ENCODE data around the gene ABLIM2.

GRCh38 chr4:8203052-8203401 lies 44.4 kb upstream of the ABLIM2 start:
- no peak for TF ChIP-seq CTCF (IDR thresholded peaks at IDR 0.05 in 4 of 5, conservative IDR thresholded peaks at IDR 0.05 in 1 of 5)
- no peak for TF ChIP-seq POLR2A (IDR thresholded peaks at IDR 0.05)

Measured in gastrocnemius medialis (tissue), 4 donors.